ENCODE results near the gene CCDC85C. TPM values are rescaled to one million over a fixed set of nuclear protein-coding genes. Genes with fewer than 3 reads are reported as not detected.

CCDC85C gene
- total RNA-seq, 2 experiments from 2014 or later: 5.8 to 7.5 TPM

- POLR2A ChIA-PET: no interaction called here
- no peaks in the 10 kb centered on the region for H3K9me3 Mint-ChIP-seq
- DNase-seq (no peak), ATAC-seq (ENCODE audit: poor library complexity) (no peak)
- no peak overlapping the region for H3K27ac Mint-ChIP-seq
- Histone ChIP-seq H3K4me3 (ENCODE audit: low read length) (no peak overlapping the region), H3K27me3 (ENCODE audit: control insufficient read depth in 1 of 2, insufficient read depth in 2 of 2, low read length in 2 of 2) (no peaks in the 10 kb centered on the region), H3K36me3 (ENCODE audit: insufficient read depth, low read length) (no peaks in the 10 kb centered on the region), H3K27ac (ENCODE audit: low read depth in 1 of 2, low read length in 2 of 2) (no peak overlapping the region), H3K9me3 (ENCODE audit: control insufficient read depth in 1 of 2, insufficient read depth in 1 of 2, low read length in 2 of 2) (no peaks in the 10 kb centered on the region), H3K4me1 (ENCODE audit: insufficient read depth, low read length) (no peaks in the 10 kb centered on the region)
- CTCF ChIA-PET: no interaction called here
- H3K36me3 Mint-ChIP-seq (ENCODE audit: low read depth): no peaks in the 10 kb centered on the region
- intact Hi-C loops (cut with DNase I, micrococcal nuclease): no loop called here
- no peak for TF ChIP-seq CTCF (IDR thresholded peaks at IDR 0.05)
- H3K4me3 Mint-ChIP-seq: no peak overlapping the region
- H3K4me1 Mint-ChIP-seq (ENCODE audit: low read depth): no peaks in the 10 kb centered on the region
- H3K27me3 Mint-ChIP-seq: no peaks in the 10 kb centered on the region
These were observed 55.0 kb downstream of the CCDC85C start for GRCh38 chr14:99548871-99549515.

GRCh38 chr14:99548255-99548654 lies 55.8 kb downstream of the CCDC85C start:
- Histone ChIP-seq H3K9me3 (ENCODE audit: control insufficient read depth in 1 of 2, insufficient read depth in 1 of 2, low read length in 2 of 2) (no peaks in the 10 kb centered on the region), H3K27me3 (ENCODE audit: control insufficient read depth in 1 of 2, insufficient read depth in 2 of 2, low read length in 2 of 2) (no peaks in the 10 kb centered on the region), H3K4me3 (ENCODE audit: low read length) (no peak overlapping the region), H3K27ac (ENCODE audit: low read depth in 1 of 2, low read length in 2 of 2) (no peak overlapping the region), H3K36me3 (ENCODE audit: insufficient read depth, low read length) (no peaks in the 10 kb centered on the region), H3K4me1 (ENCODE audit: insufficient read depth, low read length) (no peaks in the 10 kb centered on the region)
- no peak for TF ChIP-seq CTCF (IDR thresholded peaks at IDR 0.05)
- ChIA-PET POLR2A (no interaction called here), CTCF (no interaction called here)
- Mint-ChIP-seq H3K36me3 (ENCODE audit: low read depth) (no peaks in the 10 kb centered on the region), H3K9me3 (no peaks in the 10 kb centered on the region), H3K4me3 (no peak overlapping the region), H3K27me3 (no peaks in the 10 kb centered on the region), H3K4me1 (ENCODE audit: low read depth) (no peaks in the 10 kb centered on the region), H3K27ac (no peak overlapping the region)
- intact Hi-C loops (cut with DNase I, micrococcal nuclease): no loop called here
- DNase-seq (no peak), ATAC-seq (ENCODE audit: poor library complexity) (no peak)

GRCh38 chr14:99546234-99546879 lies 57.6 kb downstream of the CCDC85C start:
- Mint-ChIP-seq H3K4me1 (ENCODE audit: low read depth) (peaks cover 2% of the 10 kb centered on the region), H3K4me3 (no peak overlapping the region), H3K36me3 (ENCODE audit: low read depth) (no peaks in the 10 kb centered on the region), H3K27ac (no peak overlapping the region), H3K27me3 (no peaks in the 10 kb centered on the region), H3K9me3 (no peaks in the 10 kb centered on the region)
- Histone ChIP-seq H3K36me3 (ENCODE audit: insufficient read depth, low read length) (no peaks in the 10 kb centered on the region), H3K9me3 (ENCODE audit: control insufficient read depth in 1 of 2, insufficient read depth in 1 of 2, low read length in 2 of 2) (no peaks in the 10 kb centered on the region), H3K27ac (ENCODE audit: low read depth in 1 of 2, low read length in 2 of 2) (no peak overlapping the region), H3K4me3 (ENCODE audit: low read length) (no peak overlapping the region), H3K27me3 (ENCODE audit: control insufficient read depth in 1 of 2, insufficient read depth in 2 of 2, low read length in 2 of 2) (no peaks in the 10 kb centered on the region), H3K4me1 (ENCODE audit: insufficient read depth, low read length) (peaks cover 5% of the 10 kb centered on the region)
- intact Hi-C loops (cut with DNase I, micrococcal nuclease): no loop called here
- POLR2A ChIA-PET: no interaction called here
- CTCF ChIA-PET: no interaction called here
- no peak for DNase-seq
- no peak for ATAC-seq (ENCODE audit: poor library complexity)
- TF ChIP-seq CTCF (IDR thresholded peaks at IDR 0.05): no peak
